A549 (cell line): ENCODE measurements around the gene SCO1. TPM values are rescaled to one million over a fixed set of nuclear protein-coding genes. Genes with fewer than 3 reads are reported as not detected.
A peak's percentile ranks its signal among the peaks of the same experiment; 100 is the strongest.

ENCODE experiments used
- ATAC-seq, 2 experiments: fragments of 200-7000 bp in 1 of 2; fragments of >200 bp in 1 of 2; cut with Nextera tagmentation in 1 of 2; cut with Tn5 transposase in 1 of 2; 3 replicates each; pipeline versions ENCODE4 v1.8.0 to v1.9.1; 2018 to 2020; ENCODE audit warnings: mild to moderate bottlenecking in 1 of 2, moderate library complexity in 1 of 2
- CTCF ChIA-PET: fragments of 300-600 bp; sonication (Branson Sonifier 250); formaldehyde crosslinking; extraction: SDS; loops from one replicate; lab custom pipeline; 2021; ENCODE audit warnings: antibody characterized with exemption, inconsistent platforms; lab: Yijun Ruan, JAX
- POLR2A ChIA-PET: fragments of 350-600 bp; formaldehyde crosslinking; extraction: SDS; loops from one replicate; lab custom pipeline; 2021; ENCODE audit warnings: antibody characterized with exemption, inconsistent platforms; lab: Yijun Ruan, JAX
- DNase-seq, 2 experiments: peaks; one replicate each; pipeline versions ENCODE4 v3.0.0 to v3.0.0-alpha.2; 2011 to 2016; ENCODE audit warnings: low read depth in 1 of 2, low spot score in 1 of 2
- FAIRE-seq: peaks from 2 replicates; lab custom pipeline; 2011; peaks lifted over from hg19 to GRCh38; lab: Jason Lieb, UNC
- H3K27ac ChIP-seq, 2 experiments: fragments of >200 bp; sonication (Bioruptor Twin); formaldehyde crosslinking; 3 replicates each; pipeline ENCODE4 v1.5.1; 2016 to 2017
- H3K4me1 ChIP-seq: fragments of >200 bp; sonication (Bioruptor Twin); formaldehyde crosslinking; 3 replicates; pipeline ENCODE4 v1.6.1; 2016
- H3K4me2 ChIP-seq: fragments of >200 bp; sonication (Bioruptor Twin); formaldehyde crosslinking; 3 replicates; pipeline ENCODE4 v1.6.1; 2016
- H3K4me3 ChIP-seq: fragments of >200 bp; sonication (Bioruptor Twin); formaldehyde crosslinking; 3 replicates; pipeline ENCODE4 v1.5.1; 2016
- H3K9me3 ChIP-seq: fragments of >200 bp; sonication (Bioruptor Twin); formaldehyde crosslinking; 3 replicates; pipeline ENCODE4 v1.6.1; 2016
- BHLHE40 ChIP-seq: IDR thresholded peaks from 2 replicates; pipeline ENCODE4 v1.6.1; 2012; ENCODE audit warnings: low read depth, low read length, inconsistent platforms
- CBX2 ChIP-seq: fragments of 200-600 bp; sonication (generic); IDR thresholded peaks from 2 replicates; pipeline ENCODE4 v1.6.1; 2016; ENCODE audit warnings: low read depth, mild to moderate bottlenecking, borderline replicate concordance
- CBX8 ChIP-seq: fragments of 200-600 bp; sonication (generic); IDR thresholded peaks from 2 replicates; pipeline ENCODE4 v1.6.1; 2016
- CEBPB ChIP-seq, 2 experiments: fragments of >200 bp in 1 of 2; sonication (Bioruptor Twin) in 1 of 2; formaldehyde crosslinking in 1 of 2; IDR thresholded peaks; 2 replicates each; pipeline ENCODE4 v1.6.1; 2012 to 2016
- CHD2 ChIP-seq: fragments of 150-350 bp; IDR thresholded peaks from 2 replicates; pipeline ENCODE4 v1.6.1; 2014; ENCODE audit warnings: low read length; ENCODE audit not compliant: partially characterized antibody
- CHD4 ChIP-seq: fragments of 200-600 bp; sonication (generic); IDR thresholded peaks from 2 replicates; pipeline ENCODE4 v1.6.1; 2016; ENCODE audit warnings: antibody characterized with exemption, mild to moderate bottlenecking, borderline replicate concordance
- EHF ChIP-seq: fragments of 250-450 bp; sonication (Bioruptor Pico); IDR thresholded peaks from 2 replicates; pipeline ENCODE4 v1.5.0; 2020; ENCODE audit warnings: mild to moderate bottlenecking
- FOXS1 ChIP-seq: fragments of 250-450 bp; sonication (Bioruptor Pico); IDR thresholded peaks from 2 replicates; pipeline ENCODE4 v1.5.0; 2020; ENCODE audit warnings: mild to moderate bottlenecking, moderate library complexity
- GATA3 ChIP-seq: IDR thresholded peaks from 2 replicates; pipeline ENCODE4 v1.6.1; 2012; ENCODE audit warnings: borderline replicate concordance
- HES2 ChIP-seq: fragments of >200 bp; sonication (Bioruptor Twin); formaldehyde crosslinking; IDR thresholded peaks from 2 replicates; pipeline ENCODE4 v1.6.1; 2016
- HMGXB4 ChIP-seq: fragments of 250-450 bp; sonication (Bioruptor Pico); IDR thresholded peaks from 2 replicates; pipeline ENCODE4 v1.5.0; 2021; ENCODE audit warnings: mild to moderate bottlenecking, moderate library complexity, borderline replicate concordance
- HOXA7 ChIP-seq: fragments of 250-450 bp; sonication (Bioruptor Pico); IDR thresholded peaks from 2 replicates; pipeline ENCODE4 v1.5.0; 2020; ENCODE audit warnings: mild to moderate bottlenecking, moderate library complexity
- RNF2 ChIP-seq: fragments of 200-600 bp; sonication (generic); IDR thresholded peaks from 2 replicates; pipeline ENCODE4 v1.6.1; 2016; ENCODE audit warnings: low read depth, mild to moderate bottlenecking, antibody characterized with exemption, moderate library complexity, borderline replicate concordance
- ZC3H11A ChIP-seq: fragments of 450-650 bp; IDR thresholded peaks from 2 replicates; pipeline ENCODE4 v1.6.1; 2014; ENCODE audit warnings: antibody characterized with exemption, mild to moderate bottlenecking
- ZFP36 ChIP-seq: fragments of 450-650 bp; IDR thresholded peaks from 2 replicates; pipeline ENCODE4 v1.6.1; 2014; ENCODE audit warnings: borderline replicate concordance; ENCODE audit not compliant: partially characterized antibody
- ZNF302 ChIP-seq: fragments of 250-450 bp; sonication (Bioruptor Pico); IDR thresholded peaks from 2 replicates; pipeline ENCODE4 v1.9.0; 2021; ENCODE audit warnings: inconsistent platforms, mild to moderate bottlenecking, moderate library complexity
- WGBS: methylation state at CpG from one replicate; pipeline ENCODE4 v1.1.6; 2017; ENCODE audit errors: missing lambda C conversion rate; 5-methylcytosine and 5-hydroxymethylcytosine counted together
- polyA plus RNA-seq, 4 experiments: library from polyadenylated mRNA; depleted of rRNA in 3 of 4; stranded (reverse); fragments of >200 nt; fragmentation: RNase III in 1 of 4; extraction: RNeasy Plus Mini Kit Qiagen cat#74134 plus additional on column Dnase treatment in 1 of 4; gene quantifications; 2 replicates in 3 of 4; 3 replicates in 1 of 4; pipeline ENCODE4 v1.2.3, GENCODE V29; 2011 to 2017
- TF ChIP-seq, protein P1 (sequence below): IDR thresholded peaks from 2 replicates; pipeline ENCODE4 v1.6.1; 2012; ENCODE audit warnings: low read depth, borderline replicate concordance

The SCO1 gene
- polyA plus RNA-seq, 2 of the 4 experiments (the other 2 are of a cell fraction): 52.2 to 55.8 TPM

GRCh38 chr17:10725262-10725661 lies 27.9 kb upstream of the SCO1 start:
- no peak overlapping the region for H3K27ac ChIP-seq
- 81% methylated on average over 3 of the region's 3 CpGs for WGBS
- POLR2A ChIA-PET: interaction anchor here (1.1 kb wide), 1 partner anchor 1272 kb away, joined by 3 read pairs; the partner anchor contains the start of gene ZNF18
- TF ChIP-seq ZNF302: no peak
- DNase-seq (no peak), FAIRE-seq (no peak), ATAC-seq (no peak)
- CTCF ChIA-PET: interaction anchor here (1.0 to 1.4 kb wide), 2 partner anchors 12 to 120 kb away, joined by 3 to 8 read pairs; no protein-coding TSS in a partner anchor
- H3K4me2 ChIP-seq: no peak overlapping the region
- no peaks in the 10 kb centered on the region for H3K4me1 ChIP-seq
- no peaks in the 10 kb centered on the region for H3K9me3 ChIP-seq
- no peak overlapping the region for H3K4me3 ChIP-seq

- ATAC-seq: no peak
- no peak for FAIRE-seq
- Histone ChIP-seq H3K4me1 (no peaks in the 10 kb centered on the region), H3K4me2 (no peak overlapping the region), H3K9me3 (no peaks in the 10 kb centered on the region)
- WGBS: 78% methylated on average over 11 of the region's 11 CpGs
- CTCF ChIA-PET: interaction anchor here (1.4 kb wide), 1 partner anchor 120 kb away, joined by 3 read pairs; no protein-coding TSS in a partner anchor
- DNase-seq: no peak
- TF ChIP-seq RNF2 (no peak), CBX2 (no peak), CHD4 (no peak), ZC3H11A (no peak), FOXS1 (no peak), BHLHE40 (no peak), GATA3 (no peak), HOXA7 (CRISPR knock-in tag) (no peak), CBX8 (no peak), HMGXB4 (CRISPR knock-in tag) (no peak), EHF (CRISPR knock-in tag) (no peak), ZFP36 (no peak), CHD2 (no peak)
- TF ChIP-seq, protein P1, sequence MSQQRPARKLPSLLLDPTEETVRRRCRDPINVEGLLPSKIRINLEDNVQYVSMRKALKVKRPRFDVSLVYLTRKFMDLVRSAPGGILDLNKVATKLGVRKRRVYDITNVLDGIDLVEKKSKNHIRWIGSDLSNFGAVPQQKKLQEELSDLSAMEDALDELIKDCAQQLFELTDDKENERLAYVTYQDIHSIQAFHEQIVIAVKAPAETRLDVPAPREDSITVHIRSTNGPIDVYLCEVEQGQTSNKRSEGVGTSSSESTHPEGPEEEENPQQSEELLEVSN: no peak
- TF ChIP-seq, all 56 proteins: peak for 0
- Histone ChIP-seq H3K4me3 (no peak overlapping the region), H3K27ac (no peak overlapping the region)
- POLR2A ChIA-PET: no interaction called here
Measured at GRCh38 chr17:10724546-10725195, 27.3 kb upstream of the SCO1 start.

DNA sequence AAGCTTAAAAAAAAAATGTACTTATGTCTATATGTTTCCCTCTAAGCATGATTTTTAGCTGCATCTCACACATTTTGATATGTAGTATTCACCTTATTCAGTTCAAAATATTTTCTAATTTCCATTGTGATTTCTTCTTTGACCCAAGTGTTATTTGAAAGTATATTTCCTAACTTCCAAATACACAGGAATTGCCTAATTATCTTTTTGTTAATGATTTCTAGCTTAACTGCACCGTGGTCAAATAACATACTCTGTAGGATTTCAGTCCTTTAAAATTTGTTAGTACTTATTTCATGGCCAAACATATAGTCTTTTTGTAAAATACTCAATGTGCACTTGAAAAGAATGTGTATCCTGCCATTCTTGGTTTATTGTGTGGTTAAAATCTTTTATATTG lies 21.2 kb upstream of the SCO1 start:
- Histone ChIP-seq H3K4me2 (no peak overlapping the region), H3K27ac (no peak overlapping the region), H3K4me1 (no peaks in the 10 kb centered on the region), H3K9me3 (no peaks in the 10 kb centered on the region), H3K4me3 (no peak overlapping the region)
- POLR2A ChIA-PET: no interaction called here
- WGBS: 12% methylated on average over 1 of the region's 1 CpG
- DNase-seq: no peak
- peak; percentile 56 for FAIRE-seq
- no peak for TF ChIP-seq HES2
- TF ChIP-seq HMGXB4 (CRISPR knock-in tag): no peak
- no peak for TF ChIP-seq CEBPB (IDR thresholded peaks at IDR 0.05)
- ATAC-seq: no peak
- CTCF ChIA-PET: no interaction called here
